Measurements from ENCODE around the gene PAX6. TPM values are rescaled to one million over a fixed set of nuclear protein-coding genes. Genes with fewer than 3 reads are reported as not detected.

Gene PAX6
- total and polyA plus RNA-seq, 2 of the 4 experiments (the other 2 are of a cell fraction): not detected

GRCh38 chr11:31788085-31788484 is 23.0 kb downstream of the PAX6 start:
- no peak overlapping the region for H2BK20ac ChIP-seq (ENCODE audit: low read depth, low read length)
- ChIA-PET CTCF (no interaction called here), POLR2A (ENCODE audit: unreplicated experiment) (no interaction called here)
- H4K91ac ChIP-seq (ENCODE audit: insufficient read depth, low read depth, low read length): no peak overlapping the region
- ATAC-seq (ENCODE audit: low read depth) (no peak), DNase-seq (no peak)
- H3K27me3 ChIP-seq (ENCODE audit: control insufficient read depth, insufficient read depth, low read length): peaks cover 4% of the 10 kb centered on the region
- no peak overlapping the region for H3K4me3 ChIP-seq (ENCODE audit: insufficient read depth, low read depth, low read length)
- H4K8ac ChIP-seq (ENCODE audit: low read depth in 2 of 2, low read length in 2 of 2): no peak overlapping the region
- in situ Hi-C loops (cut with MboI; ENCODE audit: low sequenced_read_pairs): no loop called here
- no peak overlapping the region for H3K18ac ChIP-seq (ENCODE audit: low read depth, low read length)
- no peak overlapping the region for H2AK5ac ChIP-seq (ENCODE audit: low read depth, low read length)
- dilution Hi-C loops (cut with HindIII; ENCODE audit: low sequenced_read_pairs, unreplicated experiment): no loop called here
- H3K9me3 ChIP-seq (ENCODE audit: control insufficient read depth, insufficient read depth, low read length): no peaks in the 10 kb centered on the region
- H2BK15ac ChIP-seq (ENCODE audit: low read depth, low read length): no peak overlapping the region
- H3K4me1 ChIP-seq (ENCODE audit: control insufficient read depth, insufficient read depth, low read length): no peaks in the 10 kb centered on the region
- no peaks in the 10 kb centered on the region for H3K79me1 ChIP-seq (ENCODE audit: low read depth in 1 of 2, low read length in 2 of 2)
- WGBS, 2 experiments (ENCODE audit: extremely low coverage in 2 of 2, insufficient read length in 1 of 2): no CpG with 5 or more reads among the region's 3 CpGs
- no peak overlapping the region for H3K56ac ChIP-seq (ENCODE audit: extremely low read depth, insufficient read depth, low read length)
- no peak overlapping the region for H2AFZ ChIP-seq (replicated peaks; ENCODE audit: low read length, poor library complexity)
- H2BK120ac ChIP-seq (ENCODE audit: low read depth, low read length): no peak overlapping the region
- no TSS peak for BruUV-seq (replicated peaks)
- no peak overlapping the region for H3K4ac ChIP-seq (ENCODE audit: low read depth, low read length)
- H3K36me3 ChIP-seq (ENCODE audit: control insufficient read depth, insufficient read depth, low read length): no peaks in the 10 kb centered on the region
- no peaks in the 10 kb centered on the region for H3K9me1 ChIP-seq (ENCODE audit: insufficient read depth, low read length)
- no peak overlapping the region for H4K5ac ChIP-seq (ENCODE audit: low read depth, low read length)
- H2BK5ac ChIP-seq (ENCODE audit: low read depth, low read length, poor library complexity, severe bottlenecking): no peak overlapping the region
- no peak overlapping the region for H3K23ac ChIP-seq (ENCODE audit: low read depth, low read length)
- intact Hi-C loops (cut with micrococcal nuclease): loop anchor here (10.0 kb wide), 1 partner anchor 763 kb away; no protein-coding TSS in a partner anchor
- no peak overlapping the region for H3K14ac ChIP-seq (replicated peaks; ENCODE audit: low read depth, low read length)
- H4K20me1 ChIP-seq (ENCODE audit: insufficient read depth, low read length): no peaks in the 10 kb centered on the region
- H2AK9ac ChIP-seq (replicated peaks; ENCODE audit: low read depth, low read length, poor library complexity): no peak overlapping the region
- H3K9ac ChIP-seq (ENCODE audit: low read depth, low read length): no peak overlapping the region
- TF ChIP-seq ELK1 (IDR thresholded peaks at IDR 0.05; ENCODE audit: borderline replicate concordance, low read depth, low read length) (no peak), RAD21 (IDR thresholded peaks at IDR 0.05; ENCODE audit: low read length) (no peak), MAFK (IDR thresholded peaks at IDR 0.05; ENCODE audit: low read depth, low read length) (no peak)
- no peak overlapping the region for H3K4me2 ChIP-seq (ENCODE audit: low read depth, low read length)
- H3K27ac ChIP-seq (ENCODE audit: insufficient read depth, low read length): no peak overlapping the region

Measured in IMR-90 (cell line).